HepG2 (cell line): ENCODE measurements around the gene MAP3K7CL. TPM values are rescaled to one million over a fixed set of nuclear protein-coding genes. Genes with fewer than 3 reads are reported as not detected.

ENCODE experiments used
- ARHGAP35 ChIP-seq: sonication (generic); formaldehyde crosslinking; IDR thresholded peaks from 2 replicates; pipeline ENCODE4 v1.9.0; 2022; ENCODE audit warnings: mild to moderate bottlenecking, inconsistent platforms, moderate library complexity, missing genetic modification reagents, borderline replicate concordance
- DNMT1 ChIP-seq: sonication (generic); formaldehyde crosslinking; IDR thresholded peaks from 2 replicates; pipeline ENCODE4 v1.5.1; 2020; ENCODE audit warnings: mild to moderate bottlenecking, missing genetic modification reagents
- GTF2F1 ChIP-seq: fragments of 150-350 bp; IDR thresholded peaks from 2 replicates; pipeline ENCODE4 v1.6.1; 2014; ENCODE audit warnings: low read length
- HDAC6 ChIP-seq: fragments of 200-600 bp; sonication (generic); IDR thresholded peaks from 2 replicates; pipeline ENCODE4 v1.7.0; 2017; ENCODE audit warnings: mild to moderate bottlenecking, antibody characterized with exemption, low read length, low read depth
- HNRNPH1 ChIP-seq: fragments of 200-400 bp; formaldehyde crosslinking; optimal IDR thresholded peaks from 2 replicates; pipeline ENCODE3; 2017; ENCODE audit warnings: mild to moderate bottlenecking, low read depth, low read length
- JUND ChIP-seq: sonication (generic); formaldehyde crosslinking; IDR thresholded peaks from 2 replicates; pipeline ENCODE4 v1.8.0; 2022; ENCODE audit warnings: mild to moderate bottlenecking, missing genetic modification reagents
- NR3C1 ChIP-seq: sonication (generic); formaldehyde crosslinking; IDR thresholded peaks from 2 replicates; pipeline ENCODE4 v1.4.0; 2020; ENCODE audit warnings: missing genetic modification reagents
- PAF1 ChIP-seq: IDR thresholded peaks from 2 replicates; pipeline ENCODE4 v1.6.1; 2016; ENCODE audit warnings: missing genetic modification reagents, missing compliant biosample characterization
- PPARG ChIP-seq: conservative IDR thresholded peaks from 2 replicates; pipeline ENCODE4 v1.6.1; 2016; ENCODE audit warnings: missing biosample characterization, missing genetic modification reagents
- RARG ChIP-seq: sonication (generic); formaldehyde crosslinking; IDR thresholded peaks from 2 replicates; pipeline ENCODE4 v1.4.0; 2020; ENCODE audit warnings: low read depth, mild to moderate bottlenecking, missing genetic modification reagents
- SIN3A ChIP-seq: IDR thresholded peaks from 2 replicates; pipeline ENCODE4 v1.6.1; 2011; ENCODE audit warnings: low read depth, mild to moderate bottlenecking, control low read depth, low read length, borderline replicate concordance
- SIX4 ChIP-seq: sonication (generic); formaldehyde crosslinking; IDR thresholded peaks from 2 replicates; pipeline ENCODE4 v1.4.0; 2020; ENCODE audit warnings: missing genetic modification reagents
- SRF ChIP-seq: IDR thresholded peaks from 2 replicates; pipeline ENCODE4 v1.6.1; 2011; ENCODE audit warnings: mild to moderate bottlenecking, low read depth, low read length, moderate library complexity
- TEAD2 ChIP-seq: sonication (generic); formaldehyde crosslinking; IDR thresholded peaks from 2 replicates; pipeline ENCODE4 v1.9.0; 2021; ENCODE audit warnings: missing genetic modification reagents
- ZNF12 ChIP-seq: sonication (generic); formaldehyde crosslinking; IDR thresholded peaks from 2 replicates; pipeline ENCODE4 v1.5.0; 2020; ENCODE audit warnings: missing genetic modification reagents
- ZNF232 ChIP-seq: sonication (generic); formaldehyde crosslinking; IDR thresholded peaks from 2 replicates; pipeline ENCODE4 v1.4.0; 2020; ENCODE audit warnings: missing genetic modification reagents, borderline replicate concordance
- ZNF282 ChIP-seq: fragments of 450-650 bp; IDR thresholded peaks from 2 replicates; pipeline ENCODE4 v1.6.1; 2018; ENCODE audit not compliant: partially characterized antibody
- ZNF564 ChIP-seq: sonication (generic); formaldehyde crosslinking; IDR thresholded peaks from 2 replicates; pipeline ENCODE4 v1.8.1; 2023; ENCODE audit warnings: mild to moderate bottlenecking, missing genetic modification reagents
- ZNF569 ChIP-seq: sonication (generic); formaldehyde crosslinking; IDR thresholded peaks from 2 replicates; pipeline ENCODE4 v1.5.0; 2020; ENCODE audit warnings: mild to moderate bottlenecking, missing genetic modification reagents, moderate library complexity, borderline replicate concordance
- ZNF674 ChIP-seq: sonication (generic); formaldehyde crosslinking; IDR thresholded peaks from 2 replicates; pipeline ENCODE4 v1.5.0; 2020; ENCODE audit warnings: low read depth, mild to moderate bottlenecking, missing genetic modification reagents
- polyA plus RNA-seq, 8 experiments: library from polyadenylated mRNA; depleted of rRNA in 3 of 8; stranded (reverse) in 7 of 8; unstranded in 1 of 8; fragments of >200 nt; fragmentation: Illumina TruSeq in 4 of 8; extraction: Trizol in 4 of 8; gene quantifications; 2 replicates each; pipeline versions ENCODE4 v1.2.1 to v1.2.3, GENCODE V29; 2011 to 2016; ENCODE audit warnings: low read depth in 4 of 8, missing spikeins in 1 of 8, mixed read lengths in 1 of 8; ENCODE audit not compliant: insufficient read depth in 1 of 8
- total RNA-seq, 5 experiments: library from RNA; depleted of rRNA; stranded (reverse); fragments of >200 nt; fragmentation: Illumina TruSeq; extraction: Trizol; gene quantifications; 2 replicates each; pipeline ENCODE4 v1.2.3, GENCODE V29; 2016; ENCODE audit warnings: low read depth in 1 of 5
- TF ChIP-seq, protein P1 (sequence below): sonication (generic); formaldehyde crosslinking; IDR thresholded peaks from 2 replicates; pipeline ENCODE4 v1.4.0; 2020; ENCODE audit warnings: missing genetic modification reagents, borderline replicate concordance
- TF ChIP-seq, protein P2 (sequence below): sonication (generic); formaldehyde crosslinking; IDR thresholded peaks from 2 replicates; pipeline ENCODE4 v1.4.0; 2020; ENCODE audit warnings: mild to moderate bottlenecking, low read depth, missing genetic modification reagents
- TF ChIP-seq, protein P3 (sequence below): sonication (generic); formaldehyde crosslinking; IDR thresholded peaks from 2 replicates; pipeline ENCODE4 v1.5.0; 2020; ENCODE audit warnings: missing genetic modification reagents
- TF ChIP-seq, protein P4 (sequence below): sonication (generic); formaldehyde crosslinking; IDR thresholded peaks from 2 replicates; pipeline ENCODE4 v1.5.0; 2020; ENCODE audit warnings: missing genetic modification reagents, mild to moderate bottlenecking, borderline replicate concordance
- TF ChIP-seq, protein P5 (sequence below): sonication (generic); formaldehyde crosslinking; IDR thresholded peaks from 2 replicates; pipeline ENCODE4 v1.5.0; 2020; ENCODE audit warnings: missing genetic modification reagents

MAP3K7CL gene
- total and polyA plus RNA-seq, 2 of the 13 experiments (the other 11 are each of a cell fraction or from before 2014, with no cell fraction given): 0.04 to 0.15 TPM

DNA sequence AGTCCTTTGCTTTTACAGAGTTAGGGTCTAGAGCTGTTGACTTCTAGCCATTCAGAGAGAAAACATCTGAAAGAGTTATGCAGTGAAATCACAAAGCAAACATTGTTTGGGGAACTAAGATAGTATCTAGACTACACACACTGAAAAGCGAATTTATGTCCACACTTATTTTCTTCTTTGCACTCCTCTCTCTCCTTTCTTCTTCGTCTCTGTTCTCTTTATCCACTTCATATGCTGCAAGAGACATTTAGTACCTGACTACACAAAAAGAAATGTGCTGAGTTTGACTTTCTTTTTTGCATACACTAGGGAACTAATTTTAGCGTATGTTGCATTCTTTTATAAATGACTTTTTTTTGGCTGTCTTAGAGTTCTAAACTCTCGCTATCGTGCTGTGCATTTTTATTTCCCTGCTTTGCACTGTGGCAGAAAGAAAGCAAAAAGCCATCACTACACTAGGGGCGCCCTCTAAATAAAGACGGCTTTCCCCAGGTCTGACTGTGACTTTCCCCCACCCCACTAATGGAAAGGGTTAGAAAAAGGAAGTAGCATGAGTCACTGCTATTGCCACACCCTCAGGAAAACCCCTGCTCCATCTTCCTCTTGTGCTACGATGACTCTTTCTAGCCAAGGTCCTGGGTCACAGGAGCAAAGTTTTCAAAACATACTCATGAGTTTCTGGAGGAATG is 65.7 kb downstream of the MAP3K7CL start (continued):
- TF ChIP-seq, protein P1, sequence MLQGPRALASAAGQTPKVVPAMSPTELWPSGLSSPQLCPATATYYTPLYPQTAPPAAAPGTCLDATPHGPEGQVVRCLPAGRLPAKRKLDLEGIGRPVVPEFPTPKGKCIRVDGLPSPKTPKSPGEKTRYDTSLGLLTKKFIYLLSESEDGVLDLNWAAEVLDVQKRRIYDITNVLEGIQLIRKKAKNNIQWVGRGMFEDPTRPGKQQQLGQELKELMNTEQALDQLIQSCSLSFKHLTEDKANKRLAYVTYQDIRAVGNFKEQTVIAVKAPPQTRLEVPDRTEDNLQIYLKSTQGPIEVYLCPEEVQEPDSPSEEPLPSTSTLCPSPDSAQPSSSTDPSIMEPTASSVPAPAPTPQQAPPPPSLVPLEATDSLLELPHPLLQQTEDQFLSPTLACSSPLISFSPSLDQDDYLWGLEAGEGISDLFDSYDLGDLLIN: no peak
- no peak for TF ChIP-seq SIX4 (CRISPR knock-in tag)
- TF ChIP-seq RARG (CRISPR knock-in tag): no peak
- TF ChIP-seq, protein P2, sequence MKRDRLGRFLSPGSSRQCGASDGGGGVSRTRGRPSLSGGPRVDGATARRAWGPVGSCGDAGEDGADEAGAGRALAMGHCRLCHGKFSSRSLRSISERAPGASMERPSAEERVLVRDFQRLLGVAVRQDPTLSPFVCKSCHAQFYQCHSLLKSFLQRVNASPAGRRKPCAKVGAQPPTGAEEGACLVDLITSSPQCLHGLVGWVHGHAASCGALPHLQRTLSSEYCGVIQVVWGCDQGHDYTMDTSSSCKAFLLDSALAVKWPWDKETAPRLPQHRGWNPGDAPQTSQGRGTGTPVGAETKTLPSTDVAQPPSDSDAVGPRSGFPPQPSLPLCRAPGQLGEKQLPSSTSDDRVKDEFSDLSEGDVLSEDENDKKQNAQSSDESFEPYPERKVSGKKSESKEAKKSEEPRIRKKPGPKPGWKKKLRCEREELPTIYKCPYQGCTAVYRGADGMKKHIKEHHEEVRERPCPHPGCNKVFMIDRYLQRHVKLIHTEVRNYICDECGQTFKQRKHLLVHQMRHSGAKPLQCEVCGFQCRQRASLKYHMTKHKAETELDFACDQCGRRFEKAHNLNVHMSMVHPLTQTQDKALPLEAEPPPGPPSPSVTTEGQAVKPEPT (CRISPR knock-in tag): no peak
- no peak for TF ChIP-seq ZNF564 (CRISPR knock-in tag)
- TF ChIP-seq, protein P3, sequence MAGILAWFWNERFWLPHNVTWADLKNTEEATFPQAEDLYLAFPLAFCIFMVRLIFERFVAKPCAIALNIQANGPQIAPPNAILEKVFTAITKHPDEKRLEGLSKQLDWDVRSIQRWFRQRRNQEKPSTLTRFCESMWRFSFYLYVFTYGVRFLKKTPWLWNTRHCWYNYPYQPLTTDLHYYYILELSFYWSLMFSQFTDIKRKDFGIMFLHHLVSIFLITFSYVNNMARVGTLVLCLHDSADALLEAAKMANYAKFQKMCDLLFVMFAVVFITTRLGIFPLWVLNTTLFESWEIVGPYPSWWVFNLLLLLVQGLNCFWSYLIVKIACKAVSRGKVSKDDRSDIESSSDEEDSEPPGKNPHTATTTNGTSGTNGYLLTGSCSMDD: no peak
- no peak for TF ChIP-seq ZNF569 (CRISPR knock-in tag)
- TF ChIP-seq, protein P4, sequence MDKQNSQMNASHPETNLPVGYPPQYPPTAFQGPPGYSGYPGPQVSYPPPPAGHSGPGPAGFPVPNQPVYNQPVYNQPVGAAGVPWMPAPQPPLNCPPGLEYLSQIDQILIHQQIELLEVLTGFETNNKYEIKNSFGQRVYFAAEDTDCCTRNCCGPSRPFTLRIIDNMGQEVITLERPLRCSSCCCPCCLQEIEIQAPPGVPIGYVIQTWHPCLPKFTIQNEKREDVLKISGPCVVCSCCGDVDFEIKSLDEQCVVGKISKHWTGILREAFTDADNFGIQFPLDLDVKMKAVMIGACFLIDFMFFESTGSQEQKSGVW: no peak
- TF ChIP-seq HNRNPH1: no peak
- TF ChIP-seq PPARG (CRISPR knock-in tag): no peak
- TF ChIP-seq ZNF232 (CRISPR knock-in tag): no peak
- TF ChIP-seq HDAC6: no peak
- TF ChIP-seq JUND (CRISPR knock-in tag): peak; percentile 67
- TF ChIP-seq ZNF12 (CRISPR knock-in tag): no peak
- TF ChIP-seq ARHGAP35: no peak
- TF ChIP-seq, protein P5, sequence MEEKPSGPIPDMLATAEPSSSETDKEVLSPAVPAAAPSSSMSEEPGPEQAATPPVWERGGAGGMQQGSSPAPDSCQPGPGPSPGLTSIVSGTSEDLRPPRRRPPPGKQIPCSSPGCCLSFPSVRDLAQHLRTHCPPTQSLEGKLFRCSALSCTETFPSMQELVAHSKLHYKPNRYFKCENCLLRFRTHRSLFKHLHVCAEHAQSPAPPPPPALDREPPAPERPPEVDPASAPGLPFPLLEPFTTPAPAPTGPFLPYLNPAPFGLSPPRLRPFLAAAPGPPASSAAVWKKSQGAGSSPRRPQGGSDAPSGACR (CRISPR knock-in tag): no peak
- TF ChIP-seq PAF1 (CRISPR knock-in tag): no peak
- no peak for TF ChIP-seq NR3C1 (CRISPR knock-in tag)
- TF ChIP-seq ZNF674 (CRISPR knock-in tag): no peak
- no peak for TF ChIP-seq GTF2F1
- TF ChIP-seq DNMT1 (CRISPR knock-in tag): no peak
- no peak for TF ChIP-seq ZNF282
- no peak for TF ChIP-seq TEAD2 (CRISPR knock-in tag)
- TF ChIP-seq SRF: no peak
- no peak for TF ChIP-seq SIN3A
